ENCODE results near the gene SPINDOC. TPM values are rescaled to one million over a fixed set of nuclear protein-coding genes. Genes with fewer than 3 reads are reported as not detected.

Gene SPINDOC
- total RNA-seq, 1 experiment from 2014 or later, result 121 TPM

- Histone ChIP-seq H3K23ac (ENCODE audit: insufficient read length, low read depth, low read length) (no peak overlapping the region), H3K14ac (ENCODE audit: insufficient read depth, low read length) (no peak overlapping the region), H3K18ac (ENCODE audit: insufficient read length, low read depth, low read length) (no peak overlapping the region), H3K56ac (ENCODE audit: insufficient read length, low read depth, low read length) (no peak overlapping the region), H3K9me3 (ENCODE audit: control insufficient read depth, low read depth, low read length) (no peaks in the 10 kb centered on the region), H4K20me1 (ENCODE audit: control insufficient read depth, insufficient read depth, insufficient read length) (no peaks in the 10 kb centered on the region), H3K4me2 (ENCODE audit: insufficient read depth, insufficient read length, low read length) (no peak overlapping the region), H3K4me1 (ENCODE audit: insufficient read depth, low read length) (no peaks in the 10 kb centered on the region; the same call in 1 of the 2 replicates), H4K8ac (replicated peaks; ENCODE audit: insufficient read length, low read depth, low read length) (no peak overlapping the region), H2AK5ac (ENCODE audit: insufficient read length, low read length) (no peak overlapping the region), H3K4ac (ENCODE audit: low read depth, low read length) (no peak overlapping the region), H3K79me2 (ENCODE audit: insufficient read depth, low read length) (peaks cover 6% of the 10 kb centered on the region; the same call in 1 of the 2 replicates), H3K79me1 (ENCODE audit: insufficient read depth, low read depth, low read length, poor library complexity, severe bottlenecking) (peaks cover 2% of the 10 kb centered on the region), H3T11ph (ENCODE audit: low read length) (no peak overlapping the region), H4K5ac (ENCODE audit: insufficient read length, low read depth, low read length) (no peak overlapping the region), H3K27ac (ENCODE audit: insufficient read length, low read depth, low read length) (no peak overlapping the region), H2BK120ac (ENCODE audit: low read depth, low read length, poor library complexity, severe bottlenecking) (no peak overlapping the region), H4K91ac (ENCODE audit: insufficient read length, low read depth, low read length) (no peak overlapping the region), H2BK15ac (ENCODE audit: low read depth, low read length) (no peak overlapping the region), H2BK20ac (ENCODE audit: low read depth, low read length, poor library complexity, severe bottlenecking) (no peak overlapping the region), H3K23me2 (ENCODE audit: insufficient read length, low read depth, low read length, poor library complexity, severe bottlenecking) (peaks cover 25% of the 10 kb centered on the region), H3K27me3 (ENCODE audit: insufficient read depth, low read length) (no peaks in the 10 kb centered on the region), H2BK12ac (ENCODE audit: insufficient read length, low read depth, low read length) (no peak overlapping the region), H2AFZ (ENCODE audit: low read length) (no peak overlapping the region), H2BK5ac (ENCODE audit: insufficient read length, low read length) (no peak overlapping the region), H3K9ac (ENCODE audit: extremely low read depth, insufficient read length, low read length) (no peak overlapping the region)
- peaks cover 0 to 42% (median 12%) of the 10 kb centered on the region in 3 experiments; a peak in 5 of 7 replicates for H3K36me3 Mint-ChIP-seq (ENCODE audit: insufficient read depth in 1 of 3, low read depth in 3 of 3)
- H3K4me1 Mint-ChIP-seq, result peaks cover 46 to 50% of the 10 kb centered on the region in 2 experiments
- H3K4me3 Mint-ChIP-seq, result peak overlapping the region; percentile 73 to 92; a peak in 4 of 5 replicates
- DNase-seq, result no peak
- H3K9me3 Mint-ChIP-seq, result 0 out of 5 replicates have a peak, but pooled peaks cover 0 to 2% of the 10 kb centered on the region in 2 experiments
- no peak overlapping the region for H3K27ac Mint-ChIP-seq
- WGBS (ENCODE audit: extremely low coverage, insufficient read length, low lambda C conversion rate), result no CpG with 5 or more reads among the region's 23 CpGs
- no peaks in the 10 kb centered on the region; the same call in 1 of the 2 replicates for H3K27me3 Mint-ChIP-seq (ENCODE audit: low read depth)
- TF ChIP-seq CTCF (conservative IDR thresholded peaks at IDR 0.05), result no peak
Measured at GRCh38 chr11:63764340-63764678, 48.9 kb upstream of the SPINDOC start.

All from H9 (cell line).